HG03045 (cell line): ENCODE measurements around the gene RNU2-63P.
"Not testable (repeated sequence)": the region's sequence is repeated elsewhere in the genome, so short reads cannot be mapped to it uniquely, and the experiment has no call there.

Source experiments
- ATAC-seq: cut with Tn5 transposase; IDR thresholded peaks from one replicate; pipeline ENCODE4 v1.9.1; 2021; ENCODE audit warnings: mild to moderate bottlenecking, moderate library complexity; ENCODE audit not compliant: unreplicated experiment

RNU2-63P gene

DNA sequence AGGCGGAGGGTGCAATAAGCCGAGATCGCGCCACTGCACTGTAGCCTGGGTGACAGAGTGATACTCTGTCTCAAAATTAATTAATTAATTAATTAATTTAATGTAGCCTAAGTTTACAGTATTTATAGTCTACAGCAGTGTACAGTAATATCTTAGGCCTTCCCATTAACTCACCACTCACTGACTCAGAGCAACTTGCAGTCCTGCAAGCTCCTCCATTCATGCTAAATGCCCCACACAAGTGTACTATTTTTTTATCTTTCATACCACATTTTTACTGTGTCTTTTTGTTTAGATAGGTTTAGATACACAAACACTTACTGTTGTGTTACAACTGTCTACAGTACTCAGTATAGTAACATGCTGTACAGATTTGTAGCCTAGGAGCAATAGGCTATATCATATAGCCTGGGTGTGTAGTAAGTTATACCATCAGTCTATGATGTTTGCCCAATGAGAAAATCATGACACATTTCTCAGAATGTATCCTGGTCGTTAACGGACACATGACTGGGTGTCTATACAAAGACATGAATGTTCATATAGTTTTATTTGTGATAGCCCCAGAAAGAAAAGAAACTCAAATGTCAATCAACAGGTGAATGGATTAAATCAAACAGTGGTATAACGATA is 15.8 kb upstream of the RNU2-63P start:
- no peak for ATAC-seq

GRCh38 chr2:88028931-88029330 is 12.6 kb upstream of the RNU2-63P start:
- ATAC-seq, result no peak

GRCh38 chr2:88027697-88028389 is 11.5 kb upstream of the RNU2-63P start:
- ATAC-seq, result no peak

DNA sequence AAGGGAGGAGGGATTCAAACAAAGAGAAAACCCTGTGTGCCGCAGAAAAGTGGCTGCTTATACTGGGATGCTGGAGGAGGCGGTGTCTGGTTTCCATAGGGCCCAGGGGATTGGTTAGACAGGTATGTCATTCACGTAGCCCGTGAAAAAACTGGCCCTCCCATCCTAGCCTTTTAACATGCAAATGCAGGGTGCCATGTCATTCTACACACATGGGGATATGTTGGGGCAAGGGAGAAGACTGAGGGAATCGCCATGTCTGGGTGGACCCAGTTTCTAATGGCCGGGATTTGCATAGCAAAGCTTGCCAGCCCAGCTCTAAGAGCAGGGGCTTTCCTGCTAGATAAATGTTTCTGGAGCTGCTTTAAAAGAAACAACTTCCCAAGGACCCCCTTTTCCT is 8.2 kb upstream of the RNU2-63P start:
- ATAC-seq, result no peak

- no peak for ATAC-seq
Observed at GRCh38 chr2:88022669-88022921, 6.2 kb upstream of the RNU2-63P start.

- ATAC-seq, result no peak
Observed at GRCh38 chr2:88019985-88020384, 3.6 kb upstream of the RNU2-63P start.

DNA sequence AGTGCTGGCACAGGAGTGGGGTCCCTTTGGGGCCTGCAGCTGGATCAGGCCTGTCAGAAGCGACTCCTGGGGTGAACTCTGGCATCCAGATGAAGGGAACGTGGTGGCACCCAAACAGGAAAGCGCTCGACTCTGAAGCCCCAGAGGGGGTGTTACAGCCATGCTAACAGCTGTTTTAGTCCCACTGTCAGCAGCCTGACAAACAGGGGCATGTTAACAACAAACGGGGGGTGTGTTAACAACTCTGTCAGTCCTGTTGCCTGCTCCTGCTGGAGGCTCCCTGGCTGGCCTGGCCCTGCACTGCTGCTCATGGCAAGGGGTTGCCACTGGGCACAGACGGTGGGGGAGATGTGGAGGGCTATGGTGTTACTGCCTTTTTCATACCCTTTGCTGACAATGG is 2.6 kb upstream of the RNU2-63P start:
- no peak for ATAC-seq

DNA sequence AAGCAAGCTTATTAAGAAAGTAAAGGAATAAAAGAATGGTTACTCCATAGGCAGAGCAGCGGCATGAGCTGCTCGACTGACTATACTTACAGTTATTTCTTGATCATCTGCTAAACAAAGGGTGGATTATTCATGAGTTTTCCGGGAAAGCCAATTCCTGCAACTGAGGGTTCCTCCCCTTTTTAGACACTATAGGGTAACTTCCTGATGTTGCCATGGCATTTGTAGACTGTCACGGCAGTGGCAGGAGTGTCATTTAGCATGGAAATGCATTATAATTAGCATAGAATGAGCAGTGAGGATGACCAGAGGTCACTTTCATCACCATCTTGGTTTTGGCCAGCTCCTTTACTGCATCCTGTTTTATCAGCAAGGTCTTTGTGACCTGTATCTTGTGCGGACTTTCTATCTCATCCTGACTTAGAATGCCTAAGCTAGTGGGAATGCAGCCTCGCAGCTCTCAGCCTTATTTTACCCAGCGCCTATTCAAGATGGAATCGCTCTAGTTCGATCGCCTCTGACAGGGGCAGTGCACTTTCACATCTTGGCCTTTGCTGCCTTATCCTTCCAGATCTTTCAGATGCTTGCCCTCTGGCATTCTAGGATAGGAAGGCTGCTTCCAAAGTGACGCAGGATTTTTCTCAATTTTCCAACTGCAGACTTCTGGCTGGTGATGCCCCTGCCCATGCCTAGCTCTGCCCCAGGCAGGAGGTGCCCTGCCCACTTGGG is 1.9 kb upstream of the RNU2-63P start:
- not testable (repeated sequence) for ATAC-seq

GRCh38 chr2:88017780-88018038 is 1.4 kb upstream of the RNU2-63P start:
- ATAC-seq, result not testable (repeated sequence)

GRCh38 chr2:88016960-88017779 is 823 bp upstream of the RNU2-63P start:
- peak; percentile 62 for ATAC-seq

GRCh38 chr2:88011011-88011410 is 5.3 kb downstream of the RNU2-63P start:
- no peak for ATAC-seq

DNA sequence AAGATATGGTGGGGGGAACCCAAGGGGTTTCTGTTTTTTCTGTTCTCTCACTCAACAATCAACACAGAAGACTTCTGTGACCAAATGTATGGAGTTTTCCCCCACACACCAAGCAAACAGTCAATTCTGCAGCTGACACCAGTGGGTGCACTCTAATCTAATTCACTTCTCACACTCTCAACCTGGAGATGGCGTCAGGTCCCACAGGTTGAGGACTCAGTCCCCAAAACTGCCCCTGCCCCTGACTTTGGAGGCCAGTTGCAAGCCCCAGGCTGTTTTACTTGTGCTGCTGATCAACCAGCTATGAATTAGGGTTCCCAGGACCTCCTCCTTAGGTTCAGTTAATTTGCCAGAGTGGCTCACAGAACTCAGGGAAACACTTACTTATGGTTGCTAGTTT is 6.2 kb downstream of the RNU2-63P start:
- no peak for ATAC-seq

- ATAC-seq, result no peak
Observed at GRCh38 chr2:88006912-88007439, 9.4 kb downstream of the RNU2-63P start.

- ATAC-seq, result no peak
Observed at GRCh38 chr2:88005776-88006175, 10.6 kb downstream of the RNU2-63P start.

DNA sequence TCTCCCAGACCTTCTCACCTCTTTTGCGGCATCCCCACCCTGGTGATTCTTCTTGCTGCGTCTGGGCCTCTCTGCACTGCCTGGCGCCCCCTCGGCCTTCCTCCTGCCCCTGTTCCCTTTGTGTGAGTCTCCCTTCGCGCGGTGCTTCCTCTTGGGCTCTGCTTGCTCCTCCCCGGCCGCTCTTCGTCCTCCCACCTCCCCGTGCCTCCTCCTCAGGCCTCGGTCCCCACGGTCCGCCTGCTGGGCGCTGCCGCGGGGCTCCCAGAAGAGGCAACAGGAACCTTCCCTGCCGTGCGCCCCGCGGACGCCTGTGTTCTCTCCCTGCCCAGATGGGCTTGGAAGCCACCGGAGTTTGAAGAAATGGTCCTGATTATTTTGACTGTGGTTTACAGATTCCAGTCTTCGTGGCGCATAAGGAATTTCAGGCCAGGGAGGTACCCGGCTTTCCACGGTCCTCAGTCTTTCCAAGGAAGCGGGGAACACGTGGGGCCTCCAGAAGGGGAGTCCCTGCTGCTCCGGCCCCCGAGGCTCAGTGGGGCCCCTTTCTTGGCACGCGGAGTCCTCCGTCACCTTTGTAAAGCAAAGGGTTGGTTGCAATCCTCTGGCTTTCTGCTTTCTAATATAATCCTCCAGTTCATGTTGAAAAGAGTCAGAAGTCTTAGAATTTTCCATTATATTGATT is 13.1 kb downstream of the RNU2-63P start:
- ATAC-seq, result no peak

GRCh38 chr2:88002359-88002707 is 14.0 kb downstream of the RNU2-63P start:
- ATAC-seq, result no peak

DNA sequence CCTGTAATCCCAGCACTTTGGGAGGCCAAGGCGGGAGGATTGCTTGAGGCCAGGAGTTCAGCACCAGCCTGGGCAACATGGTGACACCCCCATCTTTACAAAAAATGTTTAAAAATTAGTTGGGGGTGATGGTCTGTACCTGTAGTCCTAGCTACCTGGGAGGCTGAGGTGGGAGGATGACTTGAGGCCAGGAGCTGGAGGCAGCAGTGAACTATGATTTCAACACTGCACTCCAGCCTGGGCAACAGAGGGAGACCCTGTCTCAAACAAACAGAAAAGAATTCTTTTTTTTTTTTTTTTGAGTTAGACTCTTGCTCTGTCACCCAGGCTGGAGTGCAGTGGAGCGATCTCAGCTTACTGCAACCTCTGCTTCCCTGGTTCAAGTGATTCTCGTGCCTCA is 15.9 kb downstream of the RNU2-63P start:
- not testable (repeated sequence) for ATAC-seq

- ATAC-seq, result no peak
Observed at GRCh38 chr2:87996570-87996969, 19.8 kb downstream of the RNU2-63P start.

DNA sequence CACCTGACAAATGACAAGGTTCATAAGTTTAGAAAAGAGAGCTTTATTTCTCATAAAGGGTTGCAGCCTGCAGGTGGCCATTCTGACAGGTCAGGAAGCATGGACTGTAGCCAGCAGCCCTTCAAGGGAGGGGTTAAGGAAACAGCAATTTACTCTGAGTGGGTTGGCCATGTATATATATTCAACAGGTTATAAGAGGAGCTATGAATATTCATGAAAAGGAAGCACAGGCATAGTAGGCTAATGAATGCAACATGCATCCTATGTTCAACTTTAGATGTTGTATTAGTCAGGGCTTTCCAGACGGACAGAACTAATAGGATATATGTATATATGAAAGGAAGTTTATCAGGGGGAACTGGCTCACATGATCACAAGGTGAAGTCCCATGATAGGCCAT is 20.6 kb downstream of the RNU2-63P start:
- no peak for ATAC-seq

- ATAC-seq, result not testable (repeated sequence)
Observed at GRCh38 chr2:87994304-87994850, 22.0 kb downstream of the RNU2-63P start.

GRCh38 chr2:87992569-87992968 is 23.8 kb downstream of the RNU2-63P start:
- not testable (repeated sequence) for ATAC-seq
